Fibroblast of the conjunctiva (primary cell): ENCODE measurements around the gene KRTAP4-3.
"Not testable (repeated sequence)": the region's sequence is repeated elsewhere in the genome, so short reads cannot be mapped to it uniquely, and the experiment has no call there.

Source experiments
- DNase-seq: peaks from one replicate; pipeline ENCODE4 v3.0.0-alpha.2; 2010; ENCODE audit warnings: low read depth

KRTAP4-3 gene

DNA sequence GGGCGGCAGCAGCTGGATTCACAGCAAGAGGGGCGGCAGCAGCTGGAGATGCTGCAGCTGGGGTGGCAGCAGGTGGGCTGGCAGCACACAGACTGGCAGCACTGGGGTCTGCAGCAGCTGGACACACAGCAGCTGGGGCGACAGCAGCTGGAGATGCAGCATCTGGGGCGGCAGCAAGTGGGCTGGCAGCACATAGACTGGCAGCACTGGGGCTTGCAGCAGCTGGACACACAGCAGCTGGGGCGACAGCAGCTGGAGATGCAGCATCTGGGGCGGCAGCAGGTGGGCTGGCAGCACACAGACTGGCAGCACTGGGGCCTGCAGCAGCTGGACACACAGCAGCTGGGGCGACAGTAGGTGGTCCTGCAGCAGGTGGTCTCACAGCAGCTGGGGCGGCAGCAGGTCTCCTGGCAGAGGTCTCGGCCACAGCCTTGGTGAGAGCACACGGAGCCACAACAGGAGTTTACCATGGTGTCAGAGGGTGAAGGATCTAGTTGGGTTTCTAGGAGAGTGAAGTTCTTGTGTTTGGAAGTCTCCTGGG, 50.1 kb downstream of the KRTAP4-3 start, which contains the start of gene KRTAP4-11:
KRTAP4-11 (minus strand) TSS at position 528 of the 541 bp plus-strand sequence; CDS start at position 470, 58 bp downstream.
- DNase-seq, result not testable (repeated sequence)
